GM23248 (cell line): ENCODE data around the gene HGD. TPM values are rescaled to one million over a fixed set of nuclear protein-coding genes. Genes with fewer than 3 reads are reported as not detected.
"Not testable (repeated sequence)": the region's sequence is repeated elsewhere in the genome, so short reads cannot be mapped to it uniquely, and the experiment has no call there.

Experiments
- DNase-seq: peaks from one replicate; pipeline ENCODE4 v3.0.0-alpha.2; 2015
- H2AFZ ChIP-seq: fragments of 200-600 bp; sonication (generic); 2 replicates; pipeline ENCODE4 v1.6.1; 2016; ENCODE audit warnings: antibody characterized with exemption
- H3F3A ChIP-seq: fragments of 200-600 bp; sonication (generic); 2 replicates; pipeline ENCODE4 v1.6.1; 2016; ENCODE audit warnings: mild to moderate bottlenecking, antibody characterized with exemption, mixed run types; ENCODE audit not compliant: insufficient read depth
- H3K27ac ChIP-seq: fragments of 200-600 bp; sonication (generic); 2 replicates; pipeline ENCODE4 v1.5.1; 2016; ENCODE audit warnings: mild to moderate bottlenecking
- H3K27me3 ChIP-seq: fragments of 200-600 bp; sonication (generic); replicated peaks from 2 replicates; pipeline ENCODE4 v1.6.1; 2016; ENCODE audit warnings: mild to moderate bottlenecking; ENCODE audit not compliant: insufficient read depth
- H3K36me3 ChIP-seq: fragments of 200-600 bp; sonication (generic); 2 replicates; pipeline ENCODE4 v1.6.1; 2016; ENCODE audit warnings: low read depth, mild to moderate bottlenecking
- H3K4me1 ChIP-seq: fragments of 200-600 bp; sonication (generic); 2 replicates; pipeline ENCODE4 v1.6.1; 2016; ENCODE audit warnings: mild to moderate bottlenecking; ENCODE audit not compliant: insufficient read depth
- H3K4me2 ChIP-seq: fragments of 200-600 bp; sonication (generic); one replicate; pipeline ENCODE4 v1.6.1; 2016; ENCODE audit warnings: mild to moderate bottlenecking; ENCODE audit not compliant: unreplicated experiment
- H3K4me3 ChIP-seq: fragments of 200-600 bp; sonication (generic); 2 replicates; pipeline ENCODE4 v1.5.1; 2016; ENCODE audit warnings: mild to moderate bottlenecking
- H3K79me2 ChIP-seq: fragments of 200-600 bp; sonication (generic); 2 replicates; pipeline ENCODE4 v1.6.1; 2016; ENCODE audit warnings: mild to moderate bottlenecking; ENCODE audit not compliant: insufficient read depth
- H3K9ac ChIP-seq: fragments of 200-600 bp; sonication (generic); 2 replicates; pipeline ENCODE4 v1.6.1; 2016; ENCODE audit warnings: mild to moderate bottlenecking
- H3K9me2 ChIP-seq: fragments of 200-600 bp; sonication (generic); 2 replicates; pipeline ENCODE4 v1.6.1; 2016; ENCODE audit warnings: mixed run types, mild to moderate bottlenecking, moderate library complexity; ENCODE audit not compliant: insufficient read depth
- H3K9me3 ChIP-seq: fragments of 200-600 bp; sonication (generic); one replicate; pipeline ENCODE4 v1.6.1; 2017; ENCODE audit warnings: low read depth
- H4K20me1 ChIP-seq: fragments of 200-600 bp; sonication (generic); 2 replicates; pipeline ENCODE4 v1.6.0; 2016; ENCODE audit not compliant: insufficient read depth
- EZH2 ChIP-seq: fragments of 200-600 bp; sonication (generic); IDR thresholded peaks from 2 replicates; pipeline ENCODE4 v1.6.1; 2018; ENCODE audit warnings: antibody characterized with exemption, mild to moderate bottlenecking; ENCODE audit not compliant: insufficient read depth, poor library complexity, severe bottlenecking
- EZH2phosphoT487 ChIP-seq: fragments of 200-600 bp; sonication (generic); IDR thresholded peaks from 2 replicates; pipeline ENCODE4 v1.6.1; 2018; ENCODE audit warnings: antibody characterized with exemption, moderate library complexity, mild to moderate bottlenecking, low read depth; ENCODE audit not compliant: insufficient read depth
- WGBS, 2 experiments: methylation state at CpG; one replicate each; pipeline ENCODE4 v1.1.6; 2015 to 2017; ENCODE audit warnings: low lambda C conversion rate in 2 of 2, low coverage in 1 of 2; ENCODE audit errors: missing lambda C conversion rate in 2 of 2; 5-methylcytosine and 5-hydroxymethylcytosine counted together
- in situ Hi-C: fragments of 300-500 bp; cut with MboI; formaldehyde crosslinking; loops from 2 replicates; pipeline ENCODE4 v1.15.0; 2020
- polyA plus RNA-seq: library from polyadenylated mRNA; unstranded; fragments of >200 nt; fragmentation: Nextera tagmentation; extraction: Ambion mirVana; gene quantifications from 2 replicates; pipeline ENCODE4 v1.2.1, GENCODE V29; 2016
- total RNA-seq: library from RNA; depleted of rRNA; stranded (reverse); fragments of >200 nt; shearing (Covaris generic); gene quantifications from 2 replicates; pipeline ENCODE4 v1.2.3, GENCODE V29; 2014

Gene HGD
- total and polyA plus RNA-seq, 2 experiments from 2014 or later: not detected

DNA sequence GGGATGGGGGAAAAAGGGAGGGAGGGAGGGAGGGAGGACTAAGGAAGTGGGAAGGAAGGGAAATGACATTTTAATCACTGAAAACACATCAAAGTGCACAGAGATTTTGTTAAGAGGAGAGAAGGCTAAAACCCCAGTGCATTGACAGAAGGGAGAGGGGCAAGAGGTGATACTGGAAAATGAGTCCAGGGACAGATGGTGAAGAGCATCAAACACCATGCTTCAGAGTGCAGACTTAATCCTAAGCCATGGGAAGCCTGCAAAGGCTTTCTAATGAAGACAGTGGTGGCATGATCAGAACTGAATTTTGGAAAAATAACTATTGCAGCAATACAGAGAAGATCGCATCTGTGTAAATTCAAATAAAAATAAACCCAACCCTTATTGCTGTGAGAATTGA lies 41.8 kb downstream of the HGD start:
- Histone ChIP-seq H3K9me2 (no peaks in the 10 kb centered on the region), H3K79me2 (no peaks in the 10 kb centered on the region), H3K36me3 (no peaks in the 10 kb centered on the region), H3K27ac (no peak overlapping the region), H3K9ac (no peak overlapping the region), H4K20me1 (no peaks in the 10 kb centered on the region), H3K4me3 (no peak overlapping the region), H3K4me2 (no peak overlapping the region), H3K9me3 (no peaks in the 10 kb centered on the region), H3K27me3 (no peaks in the 10 kb centered on the region), H3K4me1 (peaks cover 18% of the 10 kb centered on the region), H3F3A (peaks cover under 1% of the 10 kb centered on the region; the same call in 1 of the 2 replicates), H2AFZ (no peak overlapping the region)
- TF ChIP-seq EZH2phosphoT487: no peak
- no peak for TF ChIP-seq EZH2
- in situ Hi-C loops: no loop called here
- DNase-seq: no peak
- 53 to 56% methylated on average over 1 of the region's 1 CpG for WGBS, 2 experiments

DNA sequence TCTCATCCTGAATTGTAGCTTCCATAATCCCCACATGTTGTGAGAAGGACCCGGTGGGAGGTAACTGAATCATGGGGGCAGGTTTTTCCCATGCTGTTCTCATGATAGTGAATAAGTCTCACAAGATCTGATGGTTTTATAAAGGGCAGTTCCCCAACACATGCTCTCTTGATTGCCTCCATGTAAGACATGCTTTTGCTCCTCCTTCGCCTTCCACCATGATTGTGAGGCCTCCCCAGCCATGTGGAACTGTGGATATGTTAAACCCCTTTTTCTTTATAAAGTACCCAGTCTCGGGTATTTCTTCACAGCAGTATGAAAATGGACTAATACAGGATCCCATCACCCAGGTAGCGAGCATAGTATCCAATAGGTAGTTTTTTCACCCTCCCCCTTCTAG lies 43.2 kb downstream of the HGD start:
- DNase-seq, in situ Hi-C loops, H3K9ac ChIP-seq, H2AFZ ChIP-seq, H3K4me2 ChIP-seq, H3K79me2 ChIP-seq, H3K9me3 ChIP-seq, H3K36me3 ChIP-seq, H3K4me3 ChIP-seq, H4K20me1 ChIP-seq, H3K9me2 ChIP-seq, H3K27ac ChIP-seq, H3F3A ChIP-seq, H3K27me3 ChIP-seq: not testable (repeated sequence)
- WGBS, 2 experiments: 86 to 87% methylated on average over 4 of the region's 4 CpGs
- peaks cover 15% of the 10 kb centered on the region for H3K4me1 ChIP-seq

DNA sequence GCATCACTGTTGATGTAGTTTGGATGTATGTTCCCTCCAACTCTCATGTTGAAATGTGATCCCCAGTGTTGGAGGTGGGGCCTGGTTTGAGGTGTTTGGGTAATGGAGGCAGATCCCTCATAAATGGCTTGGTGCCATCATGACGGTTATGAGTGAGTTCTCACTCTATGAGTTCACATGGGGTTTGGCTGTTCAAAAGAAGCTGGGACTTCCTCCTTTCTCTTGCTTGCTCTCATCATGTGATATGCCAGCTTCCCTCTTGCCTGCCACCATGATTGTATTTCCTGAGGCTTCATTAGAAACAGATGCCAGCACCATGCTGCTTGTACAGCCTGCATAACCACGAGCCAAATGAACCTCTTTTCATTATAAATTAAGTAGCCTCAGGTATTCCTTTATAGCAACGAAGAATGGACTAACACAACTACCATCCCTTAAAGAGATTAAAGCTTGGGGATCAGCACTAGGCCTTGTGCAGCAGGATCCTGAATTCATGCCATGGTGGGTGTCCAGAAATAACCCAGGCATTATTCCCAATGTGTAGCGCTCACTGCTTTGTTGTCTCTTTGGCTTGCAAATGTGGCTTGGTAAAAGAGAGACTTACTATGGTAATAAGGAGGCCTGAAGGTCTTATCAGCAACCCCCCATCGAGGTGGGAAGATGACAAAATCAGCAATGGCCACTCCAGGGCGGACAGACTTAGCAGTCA lies 44.0 kb downstream of the HGD start:
- H3K4me2 ChIP-seq: no peak overlapping the region
- 58 to 62% methylated on average over 6 of the region's 6 CpGs for WGBS, 2 experiments
- H3K9ac ChIP-seq: no peak overlapping the region
- no peaks in the 10 kb centered on the region for H3F3A ChIP-seq
- TF ChIP-seq EZH2phosphoT487 (no peak), EZH2 (no peak)
- in situ Hi-C loops: no loop called here
- no peaks in the 10 kb centered on the region for H4K20me1 ChIP-seq
- H2AFZ ChIP-seq: peak overlapping the region; percentile 35; the same call in 1 of the 2 replicates
- H3K79me2 ChIP-seq: no peaks in the 10 kb centered on the region
- peaks cover 15% of the 10 kb centered on the region for H3K4me1 ChIP-seq
- no peaks in the 10 kb centered on the region for H3K9me3 ChIP-seq
- H3K4me3 ChIP-seq: no peak overlapping the region
- H3K9me2 ChIP-seq: no peaks in the 10 kb centered on the region
- no peaks in the 10 kb centered on the region for H3K27me3 ChIP-seq
- H3K36me3 ChIP-seq: no peaks in the 10 kb centered on the region
- DNase-seq: peak; percentile 26
- H3K27ac ChIP-seq: no peak overlapping the region

DNA sequence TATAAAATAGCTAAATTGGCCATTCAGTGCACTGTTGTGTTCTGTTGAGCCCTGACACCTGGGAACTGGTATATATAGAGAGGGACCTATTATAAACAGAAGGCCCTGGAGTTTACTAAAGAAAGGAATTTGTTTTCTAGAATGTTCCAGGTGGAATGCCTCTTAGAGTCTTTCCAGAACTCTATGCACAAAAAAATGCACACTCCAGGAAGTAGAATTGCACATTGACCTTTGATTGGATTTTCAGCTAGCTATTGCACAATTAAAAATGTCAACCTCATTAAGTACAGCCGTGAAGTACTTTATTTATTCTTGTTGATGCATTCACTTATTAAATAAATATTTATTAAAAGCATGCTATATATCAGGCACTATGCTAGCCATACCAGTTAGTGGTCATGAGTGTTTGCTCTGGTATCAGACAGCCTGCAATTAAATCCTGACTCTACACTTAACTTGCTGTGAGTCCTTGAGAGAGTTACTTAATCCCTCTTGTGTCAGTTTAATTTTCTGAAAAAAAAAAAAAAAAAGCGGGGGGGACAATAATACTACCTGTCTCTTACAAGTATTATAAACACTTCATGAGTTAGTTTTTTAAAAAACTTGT lies 45.1 kb downstream of the HGD start:
- Histone ChIP-seq H4K20me1 (no peaks in the 10 kb centered on the region), H3K9me3 (no peaks in the 10 kb centered on the region), H3K4me1 (peaks cover 5% of the 10 kb centered on the region; the same call in 1 of the 2 replicates), H3K79me2 (no peaks in the 10 kb centered on the region), H3K4me2 (no peak overlapping the region), H3K9me2 (no peaks in the 10 kb centered on the region), H2AFZ (no peak overlapping the region), H3F3A (no peaks in the 10 kb centered on the region), H3K36me3 (no peaks in the 10 kb centered on the region), H3K4me3 (no peak overlapping the region), H3K27ac (no peak overlapping the region), H3K27me3 (no peaks in the 10 kb centered on the region), H3K9ac (no peak overlapping the region)
- no peak for TF ChIP-seq EZH2phosphoT487
- TF ChIP-seq EZH2: no peak
- DNase-seq: no peak
- WGBS, 2 experiments: 66 to 67% methylated on average over 2 of the region's 2 CpGs
- in situ Hi-C loops: no loop called here
